Smooth muscle cell (in vitro differentiated cells): ENCODE measurements around the gene ZBED1. TPM values are rescaled to one million over a fixed set of nuclear protein-coding genes. Genes with fewer than 3 reads are reported as not detected.

Source experiments
- DNase-seq: peaks from one replicate; lab custom pipeline; 2025; ENCODE audit not compliant: unreplicated experiment; lab: John Stamatoyannopoulos, UW
- H2AFZ ChIP-seq: fragments of 200-600 bp; sonication (generic); 2 replicates; pipeline ENCODE4 v1.6.0; 2016; ENCODE audit warnings: antibody characterized with exemption, low read depth, mild to moderate bottlenecking
- H3F3A ChIP-seq: fragments of 200-600 bp; sonication (generic); 2 replicates; pipeline ENCODE4 v1.6.0; 2017; ENCODE audit warnings: antibody characterized with exemption, low read depth
- H3K27ac ChIP-seq: fragments of 200-600 bp; sonication (generic); 2 replicates; pipeline ENCODE4 v1.5.1; 2016; ENCODE audit warnings: low read depth, mild to moderate bottlenecking
- H3K27me3 ChIP-seq: fragments of 200-600 bp; sonication (generic); 2 replicates; pipeline ENCODE4 v1.6.1; 2016; ENCODE audit warnings: low read depth, mild to moderate bottlenecking
- H3K36me3 ChIP-seq: fragments of 200-600 bp; sonication (generic); 2 replicates; pipeline ENCODE4 v1.5.1; 2016; ENCODE audit warnings: low read depth
- H3K4me1 ChIP-seq: fragments of 200-600 bp; sonication (generic); 2 replicates; pipeline ENCODE4 v1.5.1; 2016; ENCODE audit warnings: low read depth
- H3K4me2 ChIP-seq: fragments of 200-600 bp; sonication (generic); 2 replicates; pipeline ENCODE4 v1.6.0; 2016; ENCODE audit warnings: mild to moderate bottlenecking
- H3K4me3 ChIP-seq: fragments of 200-600 bp; sonication (generic); 2 replicates; pipeline ENCODE4 v1.5.1; 2016; ENCODE audit warnings: mild to moderate bottlenecking
- H3K79me2 ChIP-seq: fragments of 200-600 bp; sonication (generic); 2 replicates; pipeline ENCODE4 v1.6.0; 2016; ENCODE audit warnings: low read depth, mild to moderate bottlenecking
- H3K9ac ChIP-seq: fragments of 200-600 bp; sonication (generic); 2 replicates; pipeline ENCODE4 v1.6.0; 2016; ENCODE audit warnings: low read depth
- H3K9me3 ChIP-seq: fragments of 200-600 bp; sonication (generic); replicated peaks from 2 replicates; pipeline ENCODE4 v1.5.1; 2016; ENCODE audit warnings: low read depth
- H4K20me1 ChIP-seq: fragments of 200-600 bp; sonication (generic); 2 replicates; pipeline ENCODE4 v1.6.0; 2016; ENCODE audit warnings: low read depth
- WGBS: methylation state at CpG from one replicate; pipeline ENCODE4 v1.1.7; 2016; ENCODE audit warnings: low lambda C conversion rate; 5-methylcytosine and 5-hydroxymethylcytosine counted together
- polyA plus RNA-seq: library from polyadenylated mRNA; unstranded; fragments of >200 nt; fragmentation: Nextera tagmentation; extraction: Ambion mirVana; gene quantifications from 2 replicates; pipeline ENCODE4 v1.2.1, GENCODE V29; 2016
- total RNA-seq: library from RNA; depleted of rRNA; stranded (reverse); fragments of >200 nt; gene quantifications from 2 replicates; pipeline ENCODE4 v1.2.3, GENCODE V29; 2014
- TF ChIP-seq, protein P1 (sequence below): fragments of 200-600 bp; sonication (generic); IDR thresholded peaks from 2 replicates; pipeline ENCODE4 v1.5.1; 2017; ENCODE audit warnings: borderline replicate concordance, mild to moderate bottlenecking, antibody characterized with exemption; ENCODE audit not compliant: insufficient read depth, poor library complexity, severe bottlenecking

Gene ZBED1
- total and polyA plus RNA-seq, 2 experiments from 2014 or later: 19.0 to 23.6 TPM

DNA sequence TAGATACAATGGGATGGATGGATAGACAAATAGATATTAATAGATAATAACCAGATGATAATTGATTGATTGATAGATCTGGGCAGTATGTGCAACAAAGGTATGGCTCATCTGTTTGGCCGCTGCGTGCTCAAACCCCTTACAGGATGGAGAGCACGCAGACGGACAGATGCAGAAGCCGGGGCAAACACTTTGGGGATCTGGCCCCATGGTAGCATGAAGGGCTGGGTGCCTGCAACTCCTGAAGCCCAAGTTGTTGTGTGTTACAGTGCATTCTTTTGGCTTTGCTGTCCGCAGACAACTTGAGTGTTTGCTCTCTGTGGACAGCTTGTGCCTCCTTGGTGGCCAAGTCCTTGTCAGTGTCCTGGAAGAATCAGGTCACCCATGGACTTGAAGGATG, 10.6 kb upstream of the ZBED1 start:
- DNase-seq: no peak
- no peak overlapping the region for H3K4me2 ChIP-seq
- H3K4me1 ChIP-seq: no peaks in the 10 kb centered on the region
- H3K79me2 ChIP-seq: no peaks in the 10 kb centered on the region
- no peak overlapping the region for H2AFZ ChIP-seq
- H3F3A ChIP-seq: no peaks in the 10 kb centered on the region
- no peaks in the 10 kb centered on the region for H4K20me1 ChIP-seq
- 97% methylated on average over 6 of the region's 6 CpGs for WGBS
- TF ChIP-seq, protein P1, sequence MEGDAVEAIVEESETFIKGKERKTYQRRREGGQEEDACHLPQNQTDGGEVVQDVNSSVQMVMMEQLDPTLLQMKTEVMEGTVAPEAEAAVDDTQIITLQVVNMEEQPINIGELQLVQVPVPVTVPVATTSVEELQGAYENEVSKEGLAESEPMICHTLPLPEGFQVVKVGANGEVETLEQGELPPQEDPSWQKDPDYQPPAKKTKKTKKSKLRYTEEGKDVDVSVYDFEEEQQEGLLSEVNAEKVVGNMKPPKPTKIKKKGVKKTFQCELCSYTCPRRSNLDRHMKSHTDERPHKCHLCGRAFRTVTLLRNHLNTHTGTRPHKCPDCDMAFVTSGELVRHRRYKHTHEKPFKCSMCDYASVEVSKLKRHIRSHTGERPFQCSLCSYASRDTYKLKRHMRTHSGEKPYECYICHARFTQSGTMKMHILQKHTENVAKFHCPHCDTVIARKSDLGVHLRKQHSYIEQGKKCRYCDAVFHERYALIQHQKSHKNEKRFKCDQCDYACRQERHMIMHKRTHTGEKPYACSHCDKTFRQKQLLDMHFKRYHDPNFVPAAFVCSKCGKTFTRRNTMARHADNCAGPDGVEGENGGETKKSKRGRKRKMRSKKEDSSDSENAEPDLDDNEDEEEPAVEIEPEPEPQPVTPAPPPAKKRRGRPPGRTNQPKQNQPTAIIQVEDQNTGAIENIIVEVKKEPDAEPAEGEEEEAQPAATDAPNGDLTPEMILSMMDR: no peak
- H3K36me3 ChIP-seq: no peaks in the 10 kb centered on the region
- H3K9me3 ChIP-seq: no peaks in the 10 kb centered on the region
- no peak overlapping the region for H3K4me3 ChIP-seq
- no peaks in the 10 kb centered on the region for H3K27me3 ChIP-seq
- no peak overlapping the region for H3K27ac ChIP-seq
- no peak overlapping the region for H3K9ac ChIP-seq

DNA sequence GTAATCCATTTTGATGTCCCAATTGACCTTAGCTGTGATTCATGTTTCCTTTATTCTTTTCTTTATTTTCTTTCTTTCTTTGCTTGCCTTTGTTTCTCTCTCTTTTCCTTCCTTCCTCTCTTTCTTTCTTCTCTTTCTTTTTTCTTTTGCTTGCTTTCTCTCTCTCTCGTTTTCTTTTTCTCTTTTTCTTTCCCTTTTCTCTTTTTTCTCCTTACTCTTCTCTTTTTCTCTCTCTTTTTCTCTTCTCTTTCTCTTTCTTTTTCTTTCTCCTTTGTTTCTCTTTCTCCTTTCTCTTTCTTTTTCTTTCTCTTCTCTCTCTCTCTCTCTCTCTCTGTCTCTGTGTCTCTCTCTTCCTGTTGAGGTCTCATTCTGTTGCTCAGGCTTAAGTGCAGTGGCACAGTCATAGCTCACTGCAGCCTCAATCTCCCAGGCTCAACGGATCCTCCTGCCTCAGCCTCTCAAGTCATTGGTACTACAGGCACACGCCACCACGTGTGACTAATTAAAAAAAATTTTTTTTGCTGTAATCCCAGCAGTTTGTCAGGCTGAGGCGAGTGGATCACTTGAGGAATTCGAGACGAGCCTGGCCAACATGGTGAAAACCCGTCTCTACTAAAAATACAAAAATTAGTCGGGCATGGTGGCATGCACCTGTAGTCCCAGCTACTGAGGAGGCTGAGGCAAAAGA, 8.0 kb upstream of the ZBED1 start:
- H4K20me1 ChIP-seq: no peaks in the 10 kb centered on the region
- TF ChIP-seq, protein P1: no peak
- WGBS: 86% methylated on average over 9 of the region's 9 CpGs

DNA sequence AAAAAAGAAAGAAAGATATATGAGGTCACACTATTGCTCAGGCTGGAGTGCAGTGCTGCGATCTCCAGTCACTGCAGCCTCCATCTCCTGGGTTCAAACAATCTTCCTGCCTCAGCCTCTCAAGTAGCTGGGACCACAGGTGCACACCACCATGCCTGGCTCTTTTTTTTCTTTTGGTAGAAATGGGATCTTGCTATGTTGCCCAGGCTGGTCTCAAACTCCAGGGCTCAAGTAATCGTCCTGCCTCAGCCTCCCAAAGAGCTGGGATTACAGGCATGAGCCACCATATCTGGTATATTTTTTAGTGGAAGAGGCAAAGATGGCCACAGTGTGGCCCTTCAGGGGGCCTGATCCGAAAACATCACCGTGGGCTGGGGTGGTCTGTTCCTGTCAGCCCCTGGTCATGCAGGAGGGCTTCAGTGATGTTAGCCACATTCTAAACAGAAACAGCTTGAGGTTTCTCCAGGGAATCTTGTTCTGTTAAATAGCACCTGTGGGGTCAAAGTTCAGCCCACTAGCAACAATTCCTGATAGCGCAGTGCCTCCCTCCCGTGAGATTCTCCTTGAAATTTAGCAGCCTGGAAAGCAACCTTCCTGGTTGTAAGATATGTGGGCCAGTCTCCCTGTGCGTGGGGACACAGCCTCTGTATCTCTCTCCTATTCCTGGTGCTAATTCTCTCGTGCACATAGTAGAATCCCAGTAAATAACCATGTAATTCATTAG, 7.3 kb upstream of the ZBED1 start:
- no peak for DNase-seq
- H3K4me2 ChIP-seq: no peak overlapping the region
- WGBS: 89% methylated on average over 8 of the region's 8 CpGs

More for the DNA sequence above, 8.0 kb upstream of the ZBED1 start:
- H3K27me3 ChIP-seq: no peaks in the 10 kb centered on the region
- H3K4me1 ChIP-seq: no peaks in the 10 kb centered on the region
- no peaks in the 10 kb centered on the region for H3F3A ChIP-seq
- no peak overlapping the region for H3K4me3 ChIP-seq
- H3K4me2 ChIP-seq: no peak overlapping the region
- H3K79me2 ChIP-seq: no peaks in the 10 kb centered on the region
- H3K9me3 ChIP-seq: no peaks in the 10 kb centered on the region
- no peak overlapping the region for H2AFZ ChIP-seq
- no peak overlapping the region for H3K9ac ChIP-seq
- no peak for DNase-seq
- H3K27ac ChIP-seq: no peak overlapping the region
- no peaks in the 10 kb centered on the region for H3K36me3 ChIP-seq

More for the DNA sequence above, 7.3 kb upstream of the ZBED1 start:
- Histone ChIP-seq H3K27ac (no peak overlapping the region), H3K36me3 (no peaks in the 10 kb centered on the region), H3K4me1 (no peaks in the 10 kb centered on the region), H3K27me3 (no peaks in the 10 kb centered on the region), H4K20me1 (no peaks in the 10 kb centered on the region), H3K9me3 (no peaks in the 10 kb centered on the region), H3K79me2 (no peaks in the 10 kb centered on the region), H3K4me3 (no peak overlapping the region), H3F3A (no peaks in the 10 kb centered on the region), H3K9ac (no peak overlapping the region), H2AFZ (no peak overlapping the region)
- TF ChIP-seq, protein P1: no peak
